GM12874 (cell line): Measurements from ENCODE around the gene CDK19.

ENCODE experiments used
- CTCF ChIP-seq: IDR thresholded peaks from 2 replicates; pipeline ENCODE4 v1.5.1; 2011; ENCODE audit warnings: low read depth, mild to moderate bottlenecking, control low read depth, low read length, moderate library complexity; ENCODE audit not compliant: insufficient read depth

The CDK19 gene

GRCh38 chr6:110661414-110661813, 153.9 kb downstream of the CDK19 start:
- no peak for TF ChIP-seq CTCF

GRCh38 chr6:110660066-110660655, 155.1 kb downstream of the CDK19 start:
- no peak for TF ChIP-seq CTCF

- TF ChIP-seq CTCF: no peak
Measured at GRCh38 chr6:110658631-110659211, 156.5 kb downstream of the CDK19 start.

- TF ChIP-seq CTCF: no peak
Measured at GRCh38 chr6:110656492-110656891, 158.8 kb downstream of the CDK19 start.

GRCh38 chr6:110655821-110656220, 159.4 kb downstream of the CDK19 start:
- no peak for TF ChIP-seq CTCF

GRCh38 chr6:110654096-110654820, 161.0 kb downstream of the CDK19 start:
- no peak for TF ChIP-seq CTCF

GRCh38 chr6:110653381-110653780, 161.9 kb downstream of the CDK19 start:
- TF ChIP-seq CTCF: no peak
